HTERT RPE-1 (cell line): ENCODE data around the gene LZTR1.

ENCODE experiments used
- in situ Hi-C: fragments of 300-500 bp; cut with MboI; formaldehyde crosslinking; loops from 4 replicates; pipeline ENCODE4 v1.14.3; 2020; ENCODE audit warnings: low sequenced_read_pairs

Gene LZTR1

GRCh38 chr22:21012446-21013407, 30.6 kb downstream of the LZTR1 start:
- in situ Hi-C loops, result no loop called here

GRCh38 chr22:21013657-21014201, 31.6 kb downstream of the LZTR1 start:
- in situ Hi-C loops, result no loop called here

- in situ Hi-C loops, result no loop called here
Observed at GRCh38 chr22:21014202-21014725, 32.2 kb downstream of the LZTR1 start.

GRCh38 chr22:21014726-21015465, 32.8 kb downstream of the LZTR1 start, which contains the start of gene P2RX6:
Gene P2RX6 (plus strand): TSS chr22:21015165. CDS start chr22:21015175, 10 bp downstream.
- in situ Hi-C loops, result no loop called here

GRCh38 chr22:21015466-21016006, 33.4 kb downstream of the LZTR1 start:
- in situ Hi-C loops, result no loop called here

GRCh38 chr22:21016644-21017420, 34.7 kb downstream of the LZTR1 start:
- in situ Hi-C loops, result no loop called here

- in situ Hi-C loops, result no loop called here
Observed at GRCh38 chr22:21018314-21018713, 36.2 kb downstream of the LZTR1 start.

- in situ Hi-C loops, result no loop called here
Observed at GRCh38 chr22:21020802-21021429, 38.8 kb downstream of the LZTR1 start.

- in situ Hi-C loops, result no loop called here
Observed at GRCh38 chr22:21022507-21022906, 40.4 kb downstream of the LZTR1 start.

- in situ Hi-C loops, result no loop called here
Observed at GRCh38 chr22:21022955-21023614, 41.0 kb downstream of the LZTR1 start.

GRCh38 chr22:21025266-21025665, 43.2 kb downstream of the LZTR1 start:
- in situ Hi-C loops, result no loop called here

GRCh38 chr22:21025763-21026755, 44.0 kb downstream of the LZTR1 start:
- in situ Hi-C loops, result no loop called here

GRCh38 chr22:21026783-21027692, 44.9 kb downstream of the LZTR1 start:
- in situ Hi-C loops, result no loop called here

GRCh38 chr22:21028277-21029251, 46.5 kb downstream of the LZTR1 start:
- in situ Hi-C loops, result no loop called here

GRCh38 chr22:21029486-21030025, 47.5 kb downstream of the LZTR1 start:
- in situ Hi-C loops, result no loop called here

GRCh38 chr22:21030032-21030431, 47.9 kb downstream of the LZTR1 start:
- in situ Hi-C loops, result no loop called here
